Mucosa of descending colon (tissue), 3 donors: Measurements from ENCODE around the gene INO80C. TPM values are rescaled to one million over a fixed set of nuclear protein-coding genes. Genes with fewer than 3 reads are reported as not detected.

Experiments used
- ATAC-seq: fragments of 200-7000 bp; cut with Tn5 transposase; one replicate; pipeline ENCODE4 v1.9.1; 2020; ENCODE audit warnings: mild to moderate bottlenecking, moderate library complexity
- DNase-seq, 3 donors: peaks; one replicate each; pipeline ENCODE4 v3.0.0-alpha.2; 2020
- H3K36me3 ChIP-seq: fragments of 200-600 bp; one replicate; pipeline ENCODE4 v1.8.0; 2021; ENCODE audit warnings: low read depth, mild to moderate bottlenecking
- H3K4me1 ChIP-seq: fragments of 200-600 bp; one replicate; pipeline ENCODE4 v1.8.0; 2021; ENCODE audit warnings: low read depth, mild to moderate bottlenecking
- H3K4me3 ChIP-seq: fragments of 200-600 bp; one replicate; pipeline ENCODE4 v1.8.0; 2021; ENCODE audit warnings: mild to moderate bottlenecking
- H3K9me3 ChIP-seq: fragments of 200-600 bp; one replicate; pipeline ENCODE4 v1.8.0; 2021; ENCODE audit warnings: mild to moderate bottlenecking
- intact Hi-C, 2 donors: fragments of 100-400 bp; cut with DNase I in 1 of 2; cut with micrococcal nuclease in 1 of 2; formaldehyde crosslinking; loops; one replicate each; pipeline versions ENCODE4 v1.11.0 to v1.11.1; 2022; cut with DNase I, micrococcal nuclease
- total RNA-seq, 3 donors: library from RNA; stranded (reverse); fragmentation: NEBNext Ultra II Directional in 2 of 3; extraction: Animal tissue kit (Norgen Biotek cat#: 25700) in 2 of 3; gene quantifications; one replicate each; pipeline versions ENCODE4 v1.2.1 to v1.2.4, GENCODE V29; 2021 to 2023
- TF ChIP-seq, protein P1 (sequence below): fragments of 200-600 bp; IDR thresholded peaks from one replicate; pipeline ENCODE4 v1.8.0; 2022; ENCODE audit warnings: antibody characterized with exemption, mild to moderate bottlenecking
- donor health status: DM: no; HTN: no; CAD: no; lungs with moderate emphysema.
- donor health status: DM: no; HTN: no; CAD: no.
- donor health status: DM: no; HTN: yes; CAD: no.

Gene INO80C
- total RNA-seq, 3 donors from 2014 or later = 28.0 to 46.7 (median 32.2) TPM

GRCh38 chr18:35521133-35521532 is 23.4 kb upstream of the INO80C start:
- intact Hi-C loops = no loop called here
- Histone ChIP-seq H3K9me3 (no peaks in the 10 kb centered on the region), H3K4me1 (no peaks in the 10 kb centered on the region), H3K36me3 (no peaks in the 10 kb centered on the region), H3K4me3 (no peak overlapping the region)
- no peak for DNase-seq
- no peak for ATAC-seq
- TF ChIP-seq, protein P1, sequence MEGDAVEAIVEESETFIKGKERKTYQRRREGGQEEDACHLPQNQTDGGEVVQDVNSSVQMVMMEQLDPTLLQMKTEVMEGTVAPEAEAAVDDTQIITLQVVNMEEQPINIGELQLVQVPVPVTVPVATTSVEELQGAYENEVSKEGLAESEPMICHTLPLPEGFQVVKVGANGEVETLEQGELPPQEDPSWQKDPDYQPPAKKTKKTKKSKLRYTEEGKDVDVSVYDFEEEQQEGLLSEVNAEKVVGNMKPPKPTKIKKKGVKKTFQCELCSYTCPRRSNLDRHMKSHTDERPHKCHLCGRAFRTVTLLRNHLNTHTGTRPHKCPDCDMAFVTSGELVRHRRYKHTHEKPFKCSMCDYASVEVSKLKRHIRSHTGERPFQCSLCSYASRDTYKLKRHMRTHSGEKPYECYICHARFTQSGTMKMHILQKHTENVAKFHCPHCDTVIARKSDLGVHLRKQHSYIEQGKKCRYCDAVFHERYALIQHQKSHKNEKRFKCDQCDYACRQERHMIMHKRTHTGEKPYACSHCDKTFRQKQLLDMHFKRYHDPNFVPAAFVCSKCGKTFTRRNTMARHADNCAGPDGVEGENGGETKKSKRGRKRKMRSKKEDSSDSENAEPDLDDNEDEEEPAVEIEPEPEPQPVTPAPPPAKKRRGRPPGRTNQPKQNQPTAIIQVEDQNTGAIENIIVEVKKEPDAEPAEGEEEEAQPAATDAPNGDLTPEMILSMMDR = no peak

DNA sequence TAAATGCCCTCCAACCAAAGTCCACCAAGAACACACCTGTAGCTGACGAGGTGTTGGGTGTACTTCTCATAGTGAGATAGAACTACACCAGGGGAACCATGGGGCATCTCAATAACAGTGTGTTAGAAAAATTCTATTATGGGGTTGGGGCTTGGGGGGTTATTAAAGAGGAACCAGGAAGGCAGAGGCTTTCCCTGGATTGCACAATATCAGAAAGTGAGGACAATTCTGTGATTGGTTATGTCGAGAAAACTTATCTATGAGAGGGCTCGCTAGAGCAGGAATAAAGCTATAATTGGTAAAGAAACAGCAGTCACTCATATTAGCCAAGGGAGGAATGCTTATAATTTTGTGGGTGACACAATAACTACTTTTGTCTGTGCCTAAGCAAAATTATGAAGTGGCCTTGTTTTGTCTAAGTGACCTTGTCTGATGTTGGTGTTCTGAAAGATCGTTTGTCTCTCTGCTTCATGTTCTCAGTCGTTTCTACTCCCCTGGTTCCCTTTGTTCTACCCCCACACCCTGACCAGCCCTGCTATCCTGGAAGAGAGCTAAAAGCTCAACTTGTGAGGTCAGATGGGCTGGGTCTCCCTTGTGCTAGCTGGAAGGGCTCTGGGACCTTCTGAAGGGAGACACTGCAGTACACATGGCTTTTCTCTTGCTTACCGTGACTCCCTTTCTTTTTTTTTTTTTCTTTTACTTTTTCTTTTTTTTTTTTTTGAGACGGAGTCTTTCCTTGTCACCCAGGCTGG is 21.6 kb upstream of the INO80C start:
- H3K4me3 ChIP-seq = no peak overlapping the region
- no peaks in the 10 kb centered on the region for H3K9me3 ChIP-seq
- ATAC-seq = no peak
- no peak for DNase-seq
- TF ChIP-seq, protein P1 = no peak
- no peaks in the 10 kb centered on the region for H3K4me1 ChIP-seq
- intact Hi-C loops = no loop called here
- no peaks in the 10 kb centered on the region for H3K36me3 ChIP-seq

GRCh38 chr18:35517715-35518114 is 20.0 kb upstream of the INO80C start:
- ATAC-seq = no peak
- TF ChIP-seq, protein P1 = no peak
- no peaks in the 10 kb centered on the region for H3K9me3 ChIP-seq
- H3K4me3 ChIP-seq = no peak overlapping the region
- no peaks in the 10 kb centered on the region for H3K36me3 ChIP-seq
- no peak for DNase-seq
- intact Hi-C loops = no loop called here
- no peaks in the 10 kb centered on the region for H3K4me1 ChIP-seq

DNA sequence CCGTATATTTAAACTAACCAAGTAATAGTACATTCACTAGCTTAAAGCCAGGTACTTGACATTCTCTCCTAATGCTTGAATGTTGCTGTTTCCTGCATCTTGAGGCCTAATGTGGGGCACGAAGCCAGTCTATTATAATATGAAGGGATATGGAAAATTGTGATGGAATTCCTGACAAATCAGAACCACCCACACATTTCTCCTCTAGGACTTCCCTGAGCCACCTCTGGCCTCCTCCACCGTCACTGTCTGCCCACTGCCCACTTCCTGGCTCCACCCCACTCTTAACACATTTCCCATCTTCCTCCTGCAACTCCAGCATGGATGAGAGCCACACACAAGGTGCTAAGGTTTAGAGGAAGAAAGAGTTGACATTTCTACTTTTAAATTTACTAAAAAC is 19.0 kb upstream of the INO80C start:
- H3K9me3 ChIP-seq = no peaks in the 10 kb centered on the region
- no peaks in the 10 kb centered on the region for H3K36me3 ChIP-seq
- no peaks in the 10 kb centered on the region for H3K4me1 ChIP-seq
- intact Hi-C loops = no loop called here
- H3K4me3 ChIP-seq = no peak overlapping the region
- DNase-seq (no peak), ATAC-seq (no peak)
- TF ChIP-seq, protein P1 = no peak

- Histone ChIP-seq H3K9me3 (no peaks in the 10 kb centered on the region), H3K4me3 (no peak overlapping the region), H3K36me3 (no peaks in the 10 kb centered on the region), H3K4me1 (no peaks in the 10 kb centered on the region)
- no peak for DNase-seq
- TF ChIP-seq, protein P1 = no peak
- intact Hi-C loops = no loop called here
- ATAC-seq = no peak
Measured at GRCh38 chr18:35516351-35516750, 18.6 kb upstream of the INO80C start.
